Measurements from ENCODE around the gene EXOC3L1.

EXOC3L1 gene

DNA sequence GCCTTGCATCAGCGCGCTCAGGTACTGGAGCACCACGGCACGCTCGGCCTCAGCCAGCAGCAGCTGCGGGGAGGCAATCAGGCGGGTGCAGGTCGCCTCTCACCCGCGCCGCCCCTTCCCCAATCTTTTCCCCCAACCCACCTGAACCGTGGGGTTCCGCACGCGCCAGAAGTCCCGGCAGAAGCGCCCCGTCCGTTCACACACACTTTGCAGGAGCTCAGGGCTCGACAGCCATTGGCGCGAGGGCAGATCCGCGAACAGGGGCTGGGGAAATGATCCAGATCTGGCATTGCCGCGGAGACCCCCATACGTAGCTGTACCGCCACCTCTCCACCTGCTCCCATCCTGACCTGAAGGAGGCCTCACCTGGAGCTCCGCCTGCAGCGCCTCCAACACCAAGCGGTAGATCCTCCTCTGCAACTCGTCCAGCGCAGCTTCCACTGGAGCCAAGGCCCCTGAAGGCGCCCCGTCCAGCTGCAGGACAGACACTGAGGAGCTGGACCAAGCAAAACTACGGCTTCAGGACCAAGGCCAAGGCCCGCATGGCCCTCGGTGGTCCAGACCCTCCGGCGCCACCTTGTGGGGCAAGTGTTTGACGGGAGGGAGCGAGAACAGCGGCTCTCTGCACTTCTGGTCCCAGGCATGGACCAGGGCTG lies 4.8 kb downstream of the EXOC3L1 start:
- peaks cover 15% of the 10 kb centered on the region for H3K4me1 Mint-ChIP-seq (ENCODE audit: low read depth)

DNA sequence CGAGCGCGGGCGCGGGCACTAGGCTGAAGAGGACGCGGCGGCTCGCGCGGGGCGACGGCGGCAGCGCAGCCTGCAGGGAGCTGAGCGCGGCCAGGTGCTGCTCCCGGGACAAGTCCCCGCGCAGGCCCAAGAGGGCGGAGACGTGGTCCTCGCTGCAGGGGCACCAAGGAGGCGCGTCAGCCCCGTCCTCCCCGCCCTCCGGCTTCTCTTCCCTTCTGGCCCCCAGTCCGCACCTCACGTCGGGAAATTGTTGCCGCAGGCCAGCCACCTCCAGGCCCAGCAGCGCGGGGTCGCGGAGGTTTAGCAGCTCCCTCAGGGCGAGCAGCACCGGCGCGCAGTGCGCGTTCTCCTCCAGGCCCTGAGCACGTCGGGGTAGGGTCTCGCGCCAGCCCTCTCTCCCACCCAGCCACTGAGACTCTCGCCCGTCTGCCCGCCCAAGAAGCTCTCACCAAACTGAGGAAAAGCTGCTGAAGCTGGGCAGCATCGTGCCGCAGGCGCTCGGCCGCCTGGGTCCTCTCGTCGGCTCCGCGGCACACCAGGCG lies 5.4 kb downstream of the EXOC3L1 start:
- Mint-ChIP-seq H3K27ac (no peak overlapping the region), H3K4me3 (no peak overlapping the region), H3K4me1 (ENCODE audit: low read depth) (peaks cover 15% of the 10 kb centered on the region), H3K27me3 (peaks cover 19% of the 10 kb centered on the region), H3K36me3 (ENCODE audit: low read depth) (no peaks in the 10 kb centered on the region), H3K9me3 (no peaks in the 10 kb centered on the region)
- no peak for DNase-seq

More for the DNA sequence above, 4.8 kb downstream of the EXOC3L1 start:
- Mint-ChIP-seq H3K9me3 (no peaks in the 10 kb centered on the region), H3K4me3 (peak overlapping the region; percentile 71), H3K27me3 (peaks cover 19% of the 10 kb centered on the region), H3K36me3 (ENCODE audit: low read depth) (no peaks in the 10 kb centered on the region), H3K27ac (no peak overlapping the region)
- peak; percentile 91 for DNase-seq

- Mint-ChIP-seq H3K27me3 (peaks cover 25% of the 10 kb centered on the region), H3K9me3 (no peaks in the 10 kb centered on the region), H3K4me1 (ENCODE audit: low read depth) (peaks cover 16% of the 10 kb centered on the region), H3K27ac (no peak within 1 kb of the TSS), H3K4me3 (no peak within 1 kb of the TSS), H3K36me3 (ENCODE audit: low read depth) (no peaks in the 10 kb centered on the region)
- peak; percentile 94 for DNase-seq
Observed at GRCh38 chr16:67183627-67184452, 6.1 kb downstream of the EXOC3L1 start, which contains the start of gene MATCAP1. MATCAP1 (minus strand) TSS chr16:67183963; CDS start chr16:67180610, 3,353 bp downstream.

DNA sequence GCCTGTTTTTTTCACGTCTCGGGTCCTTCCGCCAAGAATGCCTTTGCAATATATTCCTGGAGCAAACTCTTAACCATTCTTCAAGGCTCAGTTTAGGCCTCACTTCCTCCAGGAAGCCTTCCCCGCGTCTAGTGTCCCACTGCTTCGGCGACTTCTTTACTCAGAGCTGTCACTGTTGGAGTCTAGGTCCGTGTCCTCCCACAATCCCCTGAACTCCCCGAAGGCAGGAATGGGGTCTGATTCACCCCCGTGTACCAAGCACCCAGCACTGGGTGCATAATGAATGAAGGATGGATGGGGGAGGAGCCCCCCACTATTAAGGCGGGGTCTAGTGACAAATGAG lies 6.7 kb downstream of the EXOC3L1 start:
- H3K4me3 Mint-ChIP-seq: no peak overlapping the region
- no peaks in the 10 kb centered on the region for H3K36me3 Mint-ChIP-seq (ENCODE audit: low read depth)
- no peaks in the 10 kb centered on the region for H3K9me3 Mint-ChIP-seq
- H3K27ac Mint-ChIP-seq: no peak overlapping the region
- DNase-seq: no peak
- H3K4me1 Mint-ChIP-seq (ENCODE audit: low read depth): peaks cover 20% of the 10 kb centered on the region
- peaks cover 29% of the 10 kb centered on the region for H3K27me3 Mint-ChIP-seq

DNA sequence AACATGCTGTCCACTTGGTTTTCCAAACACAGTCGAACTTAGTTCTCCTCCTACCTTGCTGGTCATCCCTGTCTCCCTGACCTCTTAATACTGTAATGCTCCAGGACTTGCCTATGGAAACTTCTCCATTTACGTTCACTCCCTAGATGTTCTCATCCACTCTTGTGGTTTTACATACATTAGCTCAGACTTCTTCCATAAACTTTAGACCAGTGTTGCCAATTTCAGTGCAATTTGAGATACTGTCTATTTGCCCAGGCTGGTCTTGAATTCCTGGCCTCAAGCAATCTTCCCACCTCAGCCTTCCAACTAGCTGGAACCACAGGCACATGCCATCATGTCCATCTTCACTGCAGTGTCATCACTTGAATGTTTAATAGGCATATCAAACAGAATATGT lies 7.6 kb downstream of the EXOC3L1 start:
- no peaks in the 10 kb centered on the region for H3K36me3 Mint-ChIP-seq (ENCODE audit: low read depth)
- H3K4me1 Mint-ChIP-seq (ENCODE audit: low read depth): peaks cover 28% of the 10 kb centered on the region
- DNase-seq: no peak
- H3K9me3 Mint-ChIP-seq: no peaks in the 10 kb centered on the region
- H3K4me3 Mint-ChIP-seq: no peak overlapping the region
- peaks cover 38% of the 10 kb centered on the region for H3K27me3 Mint-ChIP-seq
- H3K27ac Mint-ChIP-seq: no peak overlapping the region

DNA sequence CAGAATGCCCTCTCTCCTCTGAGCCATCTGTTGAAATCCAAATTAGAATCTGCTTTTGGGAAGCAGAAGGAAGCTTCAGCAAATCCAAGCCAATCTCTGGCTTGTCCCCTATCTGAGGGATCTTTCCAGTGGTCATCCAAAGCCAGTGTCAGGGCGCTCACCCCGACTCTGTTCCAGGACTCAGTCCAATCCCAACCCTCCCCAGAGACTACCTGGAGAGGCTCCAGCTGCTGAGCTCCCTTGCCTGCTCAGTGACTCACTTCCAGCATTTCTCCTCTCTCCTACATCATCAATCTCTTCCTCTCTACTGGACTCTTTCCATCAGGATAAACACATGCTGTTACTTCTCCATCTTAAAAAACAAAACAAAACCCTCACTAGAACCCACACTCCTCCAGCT lies 8.6 kb downstream of the EXOC3L1 start:
- no peak for DNase-seq
- no peaks in the 10 kb centered on the region for H3K36me3 Mint-ChIP-seq (ENCODE audit: low read depth)
- no peak overlapping the region for H3K4me3 Mint-ChIP-seq
- no peaks in the 10 kb centered on the region for H3K9me3 Mint-ChIP-seq
- peaks cover 38% of the 10 kb centered on the region for H3K27me3 Mint-ChIP-seq
- H3K4me1 Mint-ChIP-seq (ENCODE audit: low read depth): peaks cover 28% of the 10 kb centered on the region
- H3K27ac Mint-ChIP-seq: no peak overlapping the region

DNA sequence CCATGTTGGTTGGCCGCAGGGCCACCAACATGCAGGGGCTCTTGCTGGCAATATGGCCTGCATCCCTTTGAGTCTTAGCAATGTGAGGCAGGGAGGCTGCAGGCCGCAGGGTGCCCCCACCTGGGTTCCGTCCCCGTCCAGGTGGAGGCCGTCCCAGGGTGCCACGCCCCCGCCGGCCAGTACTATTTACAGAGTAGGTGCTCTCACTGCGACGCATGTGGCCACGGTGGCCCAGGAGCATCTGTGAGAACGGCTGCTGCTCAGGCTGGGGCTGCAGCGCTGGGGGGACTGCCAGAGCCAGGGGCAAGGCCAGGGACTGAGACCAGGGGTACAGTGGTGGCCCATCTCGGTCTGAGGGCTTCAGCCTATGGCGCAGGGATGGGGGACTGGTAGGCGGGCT lies 9.8 kb downstream of the EXOC3L1 start:
- Mint-ChIP-seq H3K36me3 (ENCODE audit: low read depth) (no peaks in the 10 kb centered on the region), H3K4me1 (ENCODE audit: low read depth) (peaks cover 22% of the 10 kb centered on the region), H3K9me3 (no peaks in the 10 kb centered on the region), H3K27me3 (peaks cover 45% of the 10 kb centered on the region), H3K27ac (no peak overlapping the region), H3K4me3 (no peak overlapping the region)
- no peak for DNase-seq

DNA sequence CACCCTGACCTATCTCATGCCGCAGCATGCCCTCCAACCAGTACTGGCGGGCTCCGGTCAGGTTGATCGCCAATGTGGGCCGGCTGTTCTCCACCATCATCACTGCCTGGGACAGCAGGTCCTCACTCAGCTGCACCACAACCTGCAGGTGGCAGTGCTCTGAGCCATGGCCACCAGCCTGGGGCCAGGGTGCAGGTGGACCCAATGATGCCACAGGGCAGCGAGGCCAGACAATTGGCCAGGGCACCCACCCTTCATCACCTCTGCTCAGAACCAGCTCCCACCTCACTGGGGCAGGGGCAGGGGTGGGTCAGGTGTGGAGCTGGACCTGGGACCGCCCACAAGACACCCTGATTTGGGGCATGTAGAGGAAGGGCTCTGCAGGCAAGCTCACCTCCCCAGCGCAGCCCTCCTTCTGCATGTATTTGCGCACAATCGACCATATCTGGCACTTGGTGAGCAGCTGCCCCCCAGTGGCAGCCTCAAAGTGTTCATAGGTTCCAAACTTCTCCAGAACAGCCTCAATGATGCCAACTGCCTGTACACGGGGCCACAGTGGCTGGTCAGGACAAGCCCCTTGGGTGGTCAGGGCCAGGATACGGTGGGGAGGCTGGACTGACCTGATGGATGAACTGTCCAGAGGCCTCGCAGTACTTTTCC lies 10.4 kb downstream of the EXOC3L1 start:
- H3K4me3 Mint-ChIP-seq: no peak overlapping the region
- DNase-seq: no peak
- H3K27me3 Mint-ChIP-seq: peaks cover 41% of the 10 kb centered on the region
- H3K9me3 Mint-ChIP-seq: no peaks in the 10 kb centered on the region
- H3K27ac Mint-ChIP-seq: no peak overlapping the region
- H3K36me3 Mint-ChIP-seq (ENCODE audit: low read depth): no peaks in the 10 kb centered on the region
- peaks cover 16% of the 10 kb centered on the region for H3K4me1 Mint-ChIP-seq (ENCODE audit: low read depth)

- no peaks in the 10 kb centered on the region for H3K36me3 Mint-ChIP-seq (ENCODE audit: low read depth)
- H3K27me3 Mint-ChIP-seq: peaks cover 52% of the 10 kb centered on the region
- peak; percentile 66 for DNase-seq
- peaks cover 27% of the 10 kb centered on the region for H3K4me1 Mint-ChIP-seq (ENCODE audit: low read depth)
- no peaks in the 10 kb centered on the region for H3K9me3 Mint-ChIP-seq
- H3K4me3 Mint-ChIP-seq: peak overlapping the region; percentile 37
- H3K27ac Mint-ChIP-seq: no peak overlapping the region
Observed at GRCh38 chr16:67177743-67178699, 11.9 kb downstream of the EXOC3L1 start.

- Mint-ChIP-seq H3K36me3 (ENCODE audit: low read depth) (no peaks in the 10 kb centered on the region), H3K27ac (no peak overlapping the region), H3K9me3 (no peaks in the 10 kb centered on the region), H3K4me1 (ENCODE audit: low read depth) (peaks cover 28% of the 10 kb centered on the region), H3K4me3 (no peak overlapping the region), H3K27me3 (peaks cover 63% of the 10 kb centered on the region)
- DNase-seq: no peak
Observed at GRCh38 chr16:67176662-67177061, 13.3 kb downstream of the EXOC3L1 start.

- Mint-ChIP-seq H3K9me3 (no peaks in the 10 kb centered on the region), H3K4me1 (ENCODE audit: low read depth) (peaks cover 37% of the 10 kb centered on the region), H3K27ac (no peak overlapping the region), H3K27me3 (peaks cover 78% of the 10 kb centered on the region), H3K4me3 (no peak overlapping the region), H3K36me3 (ENCODE audit: low read depth) (no peaks in the 10 kb centered on the region)
- DNase-seq: no peak
Observed at GRCh38 chr16:67174706-67175231, 15.2 kb downstream of the EXOC3L1 start.

DNA sequence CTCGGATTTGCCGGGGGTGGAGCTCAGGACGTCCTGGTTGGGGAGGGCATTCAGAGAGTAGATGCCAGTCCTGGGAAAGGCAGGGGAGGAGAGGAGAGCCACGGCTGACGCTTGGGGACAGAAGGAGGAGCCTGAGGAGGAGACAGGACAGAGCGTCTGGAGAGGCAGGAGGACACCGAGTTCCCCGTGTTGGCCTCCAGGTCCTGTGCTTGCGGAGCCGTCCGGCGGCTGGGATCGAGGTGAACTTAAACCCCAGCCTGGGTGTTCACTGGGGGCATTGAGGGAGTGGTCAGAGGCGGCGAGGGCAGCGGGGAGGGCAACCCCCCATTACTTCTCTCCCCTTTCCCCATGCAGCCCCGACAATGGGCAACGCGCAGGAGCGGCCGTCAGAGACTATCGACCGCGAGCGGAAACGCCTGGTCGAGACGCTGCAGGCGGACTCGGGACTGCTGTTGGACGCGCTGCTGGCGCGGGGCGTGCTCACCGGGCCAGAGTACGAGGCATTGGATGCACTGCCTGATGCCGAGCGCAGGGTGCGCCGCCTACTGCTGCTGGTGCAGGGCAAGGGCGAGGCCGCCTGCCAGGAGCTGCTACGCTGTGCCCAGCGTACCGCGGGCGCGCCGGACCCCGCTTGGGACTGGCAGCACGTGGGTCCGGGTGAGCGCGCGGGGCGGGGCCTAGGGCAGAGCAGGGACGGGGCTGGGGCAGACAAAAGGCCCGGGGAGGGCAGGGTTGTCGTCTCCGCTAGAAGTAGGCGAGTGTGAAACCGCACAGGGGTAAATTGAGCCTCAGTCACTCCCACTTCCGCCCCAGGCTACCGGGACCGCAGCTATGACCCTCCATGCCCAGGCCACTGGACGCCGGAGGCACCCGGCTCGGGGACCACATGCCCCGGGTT lies 15.9 kb downstream of the EXOC3L1 start:
- peak; percentile 76 for DNase-seq
- H3K4me1 Mint-ChIP-seq (ENCODE audit: low read depth): peaks cover 39% of the 10 kb centered on the region
- H3K36me3 Mint-ChIP-seq (ENCODE audit: low read depth): no peaks in the 10 kb centered on the region
- no peak overlapping the region for H3K27ac Mint-ChIP-seq
- H3K27me3 Mint-ChIP-seq: peaks cover 81% of the 10 kb centered on the region
- peak overlapping the region; percentile 68 for H3K4me3 Mint-ChIP-seq
- no peaks in the 10 kb centered on the region for H3K9me3 Mint-ChIP-seq

- Mint-ChIP-seq H3K4me3 (peak overlapping the region; percentile 68), H3K9me3 (no peaks in the 10 kb centered on the region), H3K27me3 (peaks cover 82% of the 10 kb centered on the region), H3K27ac (no peak overlapping the region), H3K36me3 (ENCODE audit: low read depth) (no peaks in the 10 kb centered on the region), H3K4me1 (ENCODE audit: low read depth) (peaks cover 33% of the 10 kb centered on the region)
- DNase-seq: no peak
Observed at GRCh38 chr16:67173323-67173722, 16.6 kb downstream of the EXOC3L1 start.

All from activated T-cell treated with anti-CD3 and anti-CD28 coated beads, Interleukin-2, amount 50 U/mL, for 24 hours (primary cell).